SK-N-MC (cell line): ENCODE measurements around the gene KRTAP1-1.
"Not testable (repeated sequence)": the region's sequence is repeated elsewhere in the genome, so short reads cannot be mapped to it uniquely, and the experiment has no call there.

Experiments
- EZH2 ChIP-seq: fragments of 200-600 bp; sonication (generic); IDR thresholded peaks from one replicate; pipeline ENCODE4 v1.6.1; 2017; ENCODE audit warnings: antibody characterized with exemption
- FOXP2 ChIP-seq: optimal IDR thresholded peaks from 2 replicates; pipeline ENCODE3; 2011; ENCODE audit warnings: mild to moderate bottlenecking, moderate library complexity; ENCODE audit not compliant: insufficient read depth; ENCODE audit errors: extremely low read length, control extremely low read depth
- POLR2AphosphoS5 ChIP-seq: IDR thresholded peaks from 2 replicates; pipeline ENCODE4 v1.6.1; 2012; ENCODE audit warnings: mild to moderate bottlenecking, low read depth, low read length, borderline replicate concordance

GRCh38 chr17:41046735-41047465 is 5.7 kb upstream of the KRTAP1-1 start, which contains the start of gene KRTAP2-1:
- TF ChIP-seq POLR2AphosphoS5, EZH2, FOXP2: not testable (repeated sequence)
